SU-DHL-6 (cell line): ENCODE results near the gene HMCN2.

ENCODE experiments used
- CTCF ChIP-seq: fragments of 200-600 bp; sonication (generic); IDR thresholded peaks from one replicate; pipeline ENCODE4 v1.5.1; 2017; ENCODE audit warnings: antibody characterized with exemption, mild to moderate bottlenecking, low read length, moderate library complexity; ENCODE audit not compliant: insufficient read depth, poor library complexity, severe bottlenecking
- EZH2phosphoT487 ChIP-seq: fragments of 200-600 bp; sonication (generic), shearing (Covaris generic); conservative IDR thresholded peaks from 2 replicates; pipeline ENCODE4 v1.6.1; 2018; ENCODE audit warnings: mild to moderate bottlenecking, antibody characterized with exemption, low read length, moderate library complexity, mixed read lengths

GRCh38 chr9:130458804-130459067, 193.2 kb downstream of the HMCN2 start:
- TF ChIP-seq CTCF: no peak
- no peak for TF ChIP-seq EZH2phosphoT487
